Loucy (cell line): ENCODE data around the gene INCENP.

ENCODE experiments used
- H2AFZ ChIP-seq: fragments of 200-600 bp; sonication (generic); 2 replicates; pipeline ENCODE4 v1.6.0; 2016; ENCODE audit warnings: antibody characterized with exemption, mild to moderate bottlenecking, low read length, moderate library complexity
- H3F3A ChIP-seq: fragments of 200-600 bp; 2 replicates; pipeline ENCODE4 v1.6.0; 2016; ENCODE audit warnings: antibody characterized with exemption, low read depth, mild to moderate bottlenecking
- H3K27me3 ChIP-seq: fragments of 200-600 bp; sonication (generic); 2 replicates; pipeline ENCODE4 v1.6.1; 2014; ENCODE audit warnings: low read length, mild to moderate bottlenecking; ENCODE audit not compliant: insufficient read depth, poor library complexity, severe bottlenecking
- H3K36me3 ChIP-seq: fragments of 200-600 bp; sonication (generic); 2 replicates; pipeline ENCODE4 v1.6.1; 2016; ENCODE audit warnings: low read length; ENCODE audit not compliant: insufficient read depth
- H3K4me1 ChIP-seq: fragments of 200-600 bp; sonication (generic); 2 replicates; pipeline ENCODE4 v1.5.1; 2014; ENCODE audit warnings: low read length, mild to moderate bottlenecking; ENCODE audit not compliant: insufficient read depth, poor library complexity, severe bottlenecking
- H3K4me2 ChIP-seq: fragments of 200-600 bp; sonication (generic); 2 replicates; pipeline ENCODE4 v1.6.0; 2014; ENCODE audit warnings: antibody characterized with exemption, low read length, low read depth, mild to moderate bottlenecking; ENCODE audit not compliant: poor library complexity, severe bottlenecking
- H3K4me3 ChIP-seq: fragments of 200-600 bp; sonication (generic); 2 replicates; pipeline ENCODE4 v1.5.1; 2014; ENCODE audit warnings: low read length, mild to moderate bottlenecking, mixed read lengths; ENCODE audit not compliant: poor library complexity, severe bottlenecking
- H3K79me2 ChIP-seq: fragments of 200-600 bp; sonication (generic); 2 replicates; pipeline ENCODE4 v1.6.1; 2014; ENCODE audit warnings: low read length; ENCODE audit not compliant: insufficient read depth
- H3K9ac ChIP-seq: fragments of 200-600 bp; sonication (generic); 2 replicates; pipeline ENCODE4 v1.6.0; 2014; ENCODE audit warnings: mild to moderate bottlenecking, low read depth, low read length, moderate library complexity; ENCODE audit not compliant: poor library complexity, severe bottlenecking
- H3K9me2 ChIP-seq: fragments of 200-600 bp; sonication (generic); replicated peaks from 2 replicates; pipeline ENCODE4 v1.6.1; 2016; ENCODE audit warnings: low read depth, low read length, mixed read lengths
- H3K9me3 ChIP-seq: fragments of 200-600 bp; sonication (generic); 2 replicates; pipeline ENCODE4 v1.6.1; 2014; ENCODE audit warnings: mild to moderate bottlenecking, antibody characterized with exemption, low read length, low read depth; ENCODE audit not compliant: insufficient read depth
- H4K20me1 ChIP-seq: fragments of 200-600 bp; sonication (generic); 2 replicates; pipeline ENCODE4 v1.6.0; 2014; ENCODE audit warnings: antibody characterized with exemption, low read length, mild to moderate bottlenecking; ENCODE audit not compliant: insufficient read depth, poor library complexity, severe bottlenecking
- CTCF ChIP-seq: fragments of 200-600 bp; sonication (generic); conservative IDR thresholded peaks from 2 replicates; pipeline ENCODE4 v1.5.1; 2014; ENCODE audit warnings: mild to moderate bottlenecking, antibody characterized with exemption, low read length
- EZH2phosphoT487 ChIP-seq: fragments of 200-600 bp; IDR thresholded peaks from 2 replicates; pipeline ENCODE4 v1.6.1; 2018; ENCODE audit warnings: antibody characterized with exemption, mild to moderate bottlenecking, moderate library complexity, borderline replicate concordance

Gene INCENP

GRCh38 chr11:62171261-62171723, 47.5 kb downstream of the INCENP start:
- Histone ChIP-seq H2AFZ (peak overlapping the region; percentile 96), H3K27me3 (no peaks in the 10 kb centered on the region), H3K9me3 (no peaks in the 10 kb centered on the region), H3K4me3 (peak overlapping the region; percentile 48), H3K9me2 (no peaks in the 10 kb centered on the region), H3F3A (no peaks in the 10 kb centered on the region), H4K20me1 (no peaks in the 10 kb centered on the region), H3K36me3 (no peaks in the 10 kb centered on the region), H3K4me1 (peaks cover 7% of the 10 kb centered on the region), H3K79me2 (no peaks in the 10 kb centered on the region), H3K4me2 (peak overlapping the region; percentile 55), H3K9ac (peak overlapping the region; percentile 7)
- no peak for TF ChIP-seq EZH2phosphoT487
- peak; percentile 82 for TF ChIP-seq CTCF

- Histone ChIP-seq H3K36me3 (no peaks in the 10 kb centered on the region), H3K4me3 (no peak overlapping the region), H4K20me1 (no peaks in the 10 kb centered on the region), H3K9ac (no peak overlapping the region), H3K4me1 (peaks cover 7% of the 10 kb centered on the region), H3K9me2 (no peaks in the 10 kb centered on the region), H3F3A (no peaks in the 10 kb centered on the region), H3K4me2 (no peak overlapping the region), H2AFZ (no peak overlapping the region), H3K79me2 (no peaks in the 10 kb centered on the region), H3K27me3 (no peaks in the 10 kb centered on the region), H3K9me3 (no peaks in the 10 kb centered on the region)
- TF ChIP-seq CTCF, result no peak
- no peak for TF ChIP-seq EZH2phosphoT487
Measured at GRCh38 chr11:62172294-62172693, 48.5 kb downstream of the INCENP start.

GRCh38 chr11:62176766-62177165, 53.0 kb downstream of the INCENP start:
- no peaks in the 10 kb centered on the region for H3K4me1 ChIP-seq
- no peak overlapping the region for H3K4me2 ChIP-seq
- H3K9ac ChIP-seq, result no peak overlapping the region
- H3K9me2 ChIP-seq, result no peaks in the 10 kb centered on the region
- no peaks in the 10 kb centered on the region for H3K27me3 ChIP-seq
- H2AFZ ChIP-seq, result no peak overlapping the region
- no peaks in the 10 kb centered on the region for H3F3A ChIP-seq
- no peaks in the 10 kb centered on the region for H3K79me2 ChIP-seq
- no peaks in the 10 kb centered on the region for H3K36me3 ChIP-seq
- no peak overlapping the region for H3K4me3 ChIP-seq
- no peaks in the 10 kb centered on the region for H3K9me3 ChIP-seq
- H4K20me1 ChIP-seq, result no peaks in the 10 kb centered on the region
- TF ChIP-seq EZH2phosphoT487 (no peak), CTCF (no peak)
